HG03565 (cell line): ENCODE measurements around the gene CABP4.
A peak's percentile ranks its signal among the peaks of the same experiment; 100 is the strongest.

Source experiments
- ATAC-seq: cut with Tn5 transposase; IDR thresholded peaks from one replicate; pipeline ENCODE4 v1.9.1; 2021; ENCODE audit warnings: mild to moderate bottlenecking, moderate library complexity; ENCODE audit not compliant: unreplicated experiment

Gene CABP4

GRCh38 chr11:67507242-67507863 is 52.2 kb downstream of the CABP4 start:
- no peak for ATAC-seq

GRCh38 chr11:67507864-67508485 is 52.8 kb downstream of the CABP4 start, which contains the start of gene CDK2AP2:
Gene CDK2AP2, minus strand, starts transcription at chr11:67508162. Its CDS starts 80 bp downstream, at chr11:67508082.
- ATAC-seq: peak; percentile 63

GRCh38 chr11:67508486-67509121 is 53.5 kb downstream of the CABP4 start:
- peak; percentile 26 for ATAC-seq

GRCh38 chr11:67510023-67510345 is 54.8 kb downstream of the CABP4 start:
- ATAC-seq: no peak
